Skin epidermis (tissue), 12 donors: ENCODE results near the gene ACOT7.

ENCODE experiments used
- H3K27ac ChIP-seq, 21 experiments: fragments of 200-600 bp; sonication (generic) in 11 of 21; one replicate each; pipeline ENCODE4 v1.5.0; 2020; ENCODE audit warnings: mild to moderate bottlenecking in 3 of 21, inconsistent platforms in 2 of 21, moderate library complexity in 2 of 21
- H3K4me3 ChIP-seq, 7 experiments: fragments of 200-600 bp; sonication (generic) in 2 of 7; one replicate each; pipeline ENCODE4 v1.5.0; 2020; ENCODE audit warnings: inconsistent platforms in 2 of 7, mild to moderate bottlenecking in 2 of 7, moderate library complexity in 1 of 7

ACOT7 gene

DNA sequence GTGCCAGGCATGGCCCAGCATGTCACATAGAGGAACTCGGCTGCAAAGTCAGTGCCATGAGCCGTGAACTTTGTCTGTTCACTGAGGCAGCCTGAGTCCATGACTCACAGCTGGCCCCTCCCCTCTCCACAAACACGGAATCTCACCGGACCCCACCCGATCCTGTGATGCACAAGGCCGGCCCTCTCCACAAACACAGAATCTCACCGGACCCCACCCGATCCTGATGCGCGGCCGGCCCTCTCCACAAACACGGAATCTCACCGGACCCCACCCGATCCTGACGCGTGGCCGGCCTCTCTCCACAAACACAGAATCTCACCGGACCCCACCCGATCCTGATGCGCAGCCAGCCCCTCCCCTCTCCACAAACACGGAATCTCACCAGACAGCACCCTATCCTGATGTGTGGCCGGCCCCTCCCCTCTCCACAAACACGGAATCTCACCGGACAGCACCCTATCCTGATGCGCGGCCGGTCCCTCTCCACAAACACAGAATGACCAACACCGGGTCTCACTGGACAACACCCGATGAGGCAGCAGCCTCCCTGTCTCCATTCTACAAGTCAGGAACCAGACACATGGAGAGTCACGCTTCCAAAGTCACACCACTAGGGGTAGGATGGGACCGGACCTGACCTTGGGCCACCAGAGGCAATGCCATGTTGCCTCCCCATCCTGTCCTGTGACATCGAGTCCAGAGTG, 93.1 kb downstream of the ACOT7 start:
- Histone ChIP-seq H3K4me3 (no peak overlapping the region), H3K27ac (peak overlapping the region in 1 of 21 experiments; percentile 46)

DNA sequence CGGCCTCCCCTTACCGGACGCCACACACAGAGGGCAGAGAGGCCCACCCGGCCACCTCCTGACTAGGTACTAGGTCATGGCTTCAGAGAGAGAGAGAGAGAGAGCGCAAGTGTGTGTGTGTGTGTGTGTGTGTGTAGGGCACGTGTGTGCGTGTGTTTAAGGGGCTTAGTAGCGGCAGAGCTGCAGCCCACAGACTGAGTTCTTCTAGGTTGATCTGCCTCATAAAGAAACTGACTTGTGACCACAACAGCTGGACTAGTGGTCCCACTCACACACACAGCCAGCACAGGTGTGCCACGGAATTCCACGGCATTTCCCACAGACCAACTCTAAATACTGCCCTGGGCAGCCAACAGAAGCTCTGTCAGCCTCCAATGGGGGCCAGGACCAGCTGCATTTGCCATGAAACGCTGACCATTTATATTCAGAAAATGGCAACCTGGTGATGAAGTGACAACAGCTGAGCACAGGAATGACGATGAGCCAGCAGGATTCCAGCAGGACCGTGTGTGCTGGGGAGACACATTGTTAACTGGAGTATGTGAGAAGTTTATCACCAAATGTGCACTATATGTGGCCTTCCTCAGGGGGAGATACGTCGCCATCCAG, 93.9 kb downstream of the ACOT7 start:
- Histone ChIP-seq H3K4me3 (no peak overlapping the region), H3K27ac (no peak overlapping the region)

DNA sequence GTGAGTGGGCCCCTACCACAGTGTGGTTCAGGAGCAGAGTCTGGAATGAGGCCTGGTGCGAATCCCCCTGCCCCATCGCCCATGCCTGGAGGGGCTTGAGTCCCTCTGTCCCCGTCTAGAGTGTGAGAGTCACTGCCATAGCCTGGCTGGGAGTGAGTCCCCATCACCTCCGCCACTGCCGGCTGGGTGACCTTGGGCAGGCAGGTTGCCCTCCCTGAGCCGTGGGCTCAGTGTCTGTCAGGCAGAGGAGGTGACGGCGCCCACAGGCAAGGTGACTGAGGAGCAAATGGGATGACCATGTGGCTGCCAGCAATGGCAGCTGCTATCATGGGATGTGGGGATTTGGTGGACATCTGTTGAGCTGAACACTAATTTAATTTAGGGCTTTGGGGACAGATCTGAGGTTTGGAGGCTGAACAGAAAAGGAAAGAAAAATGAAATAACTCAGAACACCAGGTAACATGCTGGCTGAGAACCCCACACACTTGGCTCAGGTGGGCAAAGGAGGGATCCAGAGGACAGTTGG, 94.6 kb downstream of the ACOT7 start:
- Histone ChIP-seq H3K27ac (no peak overlapping the region), H3K4me3 (no peak overlapping the region)

DNA sequence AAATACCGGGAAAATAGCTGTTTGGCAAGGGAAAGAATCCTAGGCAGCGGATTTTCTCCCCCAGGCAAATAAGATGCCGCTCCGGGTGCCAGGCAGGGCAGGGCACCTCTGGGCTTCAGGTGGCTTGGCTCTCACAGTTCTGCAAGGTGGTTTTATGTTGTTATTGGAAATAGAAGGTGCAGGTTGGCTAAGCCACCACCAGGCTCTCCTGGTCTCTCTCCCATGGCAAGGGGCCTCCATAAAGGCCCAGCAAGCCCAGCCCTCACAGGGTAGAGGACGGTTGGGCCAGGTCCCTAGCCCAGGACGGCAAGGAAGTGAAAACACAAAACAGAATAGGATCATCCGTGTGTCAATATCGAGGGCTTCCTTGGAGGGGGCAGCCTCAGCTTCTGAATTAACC, 95.0 kb downstream of the ACOT7 start:
- H3K4me3 ChIP-seq = no peak overlapping the region
- H3K27ac ChIP-seq = no peak overlapping the region

DNA sequence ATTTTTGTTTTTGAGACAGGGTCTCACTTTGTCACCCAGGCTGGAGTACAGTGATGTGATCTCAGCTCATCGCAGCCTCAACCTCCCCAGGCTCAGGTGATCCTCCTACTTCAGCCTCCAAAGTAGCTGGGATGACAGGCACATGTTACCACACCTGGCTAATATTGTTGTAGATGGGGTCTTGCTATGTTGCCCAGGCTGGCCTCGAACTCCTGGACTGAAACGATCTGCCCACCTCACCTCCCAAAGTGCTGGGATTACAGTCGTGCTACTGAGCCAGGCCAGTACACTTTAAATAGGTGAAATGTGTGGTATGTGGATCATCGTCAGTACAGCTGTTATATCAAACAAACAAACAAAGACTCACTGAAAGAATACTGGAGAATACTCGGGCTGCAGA, 97.7 kb downstream of the ACOT7 start:
- Histone ChIP-seq H3K27ac (no peak overlapping the region), H3K4me3 (no peak overlapping the region)

GRCh38 chr1:6294890-6295556, 98.5 kb downstream of the ACOT7 start:
- no peak overlapping the region for H3K27ac ChIP-seq
- H3K4me3 ChIP-seq = no peak overlapping the region

DNA sequence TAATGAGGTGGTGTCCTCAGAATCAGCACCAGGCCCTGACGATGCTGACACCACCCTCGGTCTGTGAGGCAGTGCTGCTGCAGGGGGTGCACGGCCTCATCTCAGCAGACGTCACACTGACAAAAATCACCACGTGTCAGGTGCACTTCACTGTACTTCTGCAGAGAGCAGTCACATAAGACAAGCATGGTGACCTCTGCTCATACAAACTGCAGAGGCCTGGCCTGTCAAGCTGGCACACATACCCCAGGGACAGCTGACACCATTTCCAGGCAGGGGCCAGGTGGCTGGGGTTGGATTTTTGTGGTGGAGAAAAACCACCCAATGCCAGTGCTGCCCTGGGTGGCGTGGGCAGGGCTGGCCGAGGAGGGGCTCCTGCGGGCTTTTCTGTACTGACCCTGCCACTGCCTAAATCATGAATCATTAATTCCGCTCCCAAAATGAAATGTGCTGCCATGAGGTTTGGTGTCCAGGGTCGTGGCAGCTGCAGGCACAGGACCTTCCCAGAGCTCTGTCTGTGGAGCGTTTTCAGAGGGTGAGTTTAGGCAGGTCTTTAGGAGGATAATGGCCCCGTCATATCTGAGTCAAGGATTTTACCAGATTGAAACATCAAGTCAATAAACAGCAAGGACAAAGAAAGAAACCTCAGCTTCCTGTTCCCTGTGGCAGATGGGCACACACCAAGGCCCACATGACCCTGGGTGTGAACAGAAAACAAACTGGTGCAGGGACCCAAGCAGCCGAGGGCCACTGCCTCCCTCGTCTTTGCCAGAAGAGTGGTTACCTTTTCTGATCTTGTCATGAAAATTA, 99.3 kb downstream of the ACOT7 start:
- Histone ChIP-seq H3K4me3 (no peak overlapping the region), H3K27ac (peak overlapping the region in 2 of 21 experiments; percentile 16 to 18)

DNA sequence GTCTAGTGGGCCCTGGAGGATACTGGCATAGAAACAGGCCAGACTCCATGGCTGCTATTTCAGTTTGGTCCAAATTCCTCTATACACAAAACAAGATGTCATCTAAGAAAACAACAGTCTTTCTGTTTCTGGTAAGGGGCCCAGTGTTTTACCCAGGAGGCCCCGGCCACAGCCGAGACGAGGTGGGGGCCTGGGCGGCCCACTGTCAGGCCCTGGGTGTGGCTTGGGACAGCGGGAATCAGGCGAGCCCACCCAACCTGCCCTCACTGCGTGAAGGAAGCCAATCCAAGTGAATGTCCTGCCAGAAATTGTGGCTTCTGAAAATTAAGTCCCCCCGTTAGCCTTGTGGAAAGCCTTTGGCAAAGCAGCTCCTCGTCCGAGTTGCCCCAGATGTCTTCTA, 101.5 kb downstream of the ACOT7 start:
- Histone ChIP-seq H3K4me3 (no peak overlapping the region), H3K27ac (peak overlapping the region in 11 of 21 experiments; percentile 14 to 87 (median 73))

- H3K4me3 ChIP-seq = no peak overlapping the region
- peak overlapping the region in 9 of 21 experiments; percentile 45 to 87 (median 80) for H3K27ac ChIP-seq
Observed at GRCh38 chr1:6288665-6289064, 104.9 kb downstream of the ACOT7 start.

DNA sequence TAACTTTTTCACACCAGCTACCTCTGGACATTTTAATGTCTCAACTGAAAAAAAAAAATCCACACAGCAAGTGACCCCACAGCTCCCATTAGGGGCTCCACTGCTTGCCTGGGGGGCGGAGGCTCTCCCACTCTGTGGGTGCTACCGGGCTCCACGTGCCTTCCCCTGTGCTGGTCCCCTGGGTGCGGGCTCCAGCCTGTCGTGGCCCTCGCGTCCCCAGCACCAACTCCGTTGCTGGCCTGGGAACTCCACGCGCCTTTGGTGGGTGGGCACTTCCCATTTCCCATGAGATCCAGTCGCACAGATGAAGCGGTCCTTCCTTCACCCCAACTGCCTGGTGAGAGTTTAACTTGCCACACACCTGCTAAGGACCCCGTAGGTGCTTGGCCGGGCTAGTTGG, 105.5 kb downstream of the ACOT7 start:
- peak overlapping the region in 9 of 21 experiments; percentile 9 to 87 (median 80) for H3K27ac ChIP-seq
- no peak overlapping the region for H3K4me3 ChIP-seq

GRCh38 chr1:6287431-6287886, 106.1 kb downstream of the ACOT7 start:
- Histone ChIP-seq H3K4me3 (no peak overlapping the region), H3K27ac (peak overlapping the region in 8 of 21 experiments; percentile 9 to 87 (median 72))

DNA sequence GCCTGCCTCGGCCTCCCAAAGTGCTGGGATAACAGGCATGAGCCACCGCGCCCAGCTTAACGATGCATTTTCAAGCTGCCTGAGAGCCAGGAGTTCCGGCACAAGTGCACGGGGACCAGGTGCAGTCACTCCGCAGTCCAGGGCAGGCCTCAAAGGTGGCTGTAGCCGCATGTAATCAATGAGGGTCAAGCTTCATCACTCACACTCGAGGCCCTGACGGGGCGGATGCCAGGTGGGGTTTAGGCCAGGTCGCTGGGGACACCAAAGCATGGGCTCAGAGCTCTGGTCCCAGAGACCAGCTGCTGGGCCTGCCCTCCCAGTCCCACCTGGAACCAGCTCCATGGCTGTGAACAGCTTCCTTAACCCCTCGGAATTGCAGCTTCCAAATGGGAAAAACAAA, 106.5 kb downstream of the ACOT7 start:
- no peak overlapping the region for H3K4me3 ChIP-seq
- H3K27ac ChIP-seq = peak overlapping the region in 5 of 21 experiments; percentile 9 to 61 (median 38)

- no peak overlapping the region for H3K27ac ChIP-seq
- H3K4me3 ChIP-seq = no peak overlapping the region
Observed at GRCh38 chr1:6286266-6286665, 107.3 kb downstream of the ACOT7 start.

GRCh38 chr1:6285336-6285735, 108.2 kb downstream of the ACOT7 start:
- no peak overlapping the region for H3K27ac ChIP-seq
- H3K4me3 ChIP-seq = no peak overlapping the region

- no peak overlapping the region for H3K4me3 ChIP-seq
- H3K27ac ChIP-seq = peak overlapping the region in 1 of 21 experiments; percentile 6
Observed at GRCh38 chr1:6282577-6283270, 110.8 kb downstream of the ACOT7 start.

DNA sequence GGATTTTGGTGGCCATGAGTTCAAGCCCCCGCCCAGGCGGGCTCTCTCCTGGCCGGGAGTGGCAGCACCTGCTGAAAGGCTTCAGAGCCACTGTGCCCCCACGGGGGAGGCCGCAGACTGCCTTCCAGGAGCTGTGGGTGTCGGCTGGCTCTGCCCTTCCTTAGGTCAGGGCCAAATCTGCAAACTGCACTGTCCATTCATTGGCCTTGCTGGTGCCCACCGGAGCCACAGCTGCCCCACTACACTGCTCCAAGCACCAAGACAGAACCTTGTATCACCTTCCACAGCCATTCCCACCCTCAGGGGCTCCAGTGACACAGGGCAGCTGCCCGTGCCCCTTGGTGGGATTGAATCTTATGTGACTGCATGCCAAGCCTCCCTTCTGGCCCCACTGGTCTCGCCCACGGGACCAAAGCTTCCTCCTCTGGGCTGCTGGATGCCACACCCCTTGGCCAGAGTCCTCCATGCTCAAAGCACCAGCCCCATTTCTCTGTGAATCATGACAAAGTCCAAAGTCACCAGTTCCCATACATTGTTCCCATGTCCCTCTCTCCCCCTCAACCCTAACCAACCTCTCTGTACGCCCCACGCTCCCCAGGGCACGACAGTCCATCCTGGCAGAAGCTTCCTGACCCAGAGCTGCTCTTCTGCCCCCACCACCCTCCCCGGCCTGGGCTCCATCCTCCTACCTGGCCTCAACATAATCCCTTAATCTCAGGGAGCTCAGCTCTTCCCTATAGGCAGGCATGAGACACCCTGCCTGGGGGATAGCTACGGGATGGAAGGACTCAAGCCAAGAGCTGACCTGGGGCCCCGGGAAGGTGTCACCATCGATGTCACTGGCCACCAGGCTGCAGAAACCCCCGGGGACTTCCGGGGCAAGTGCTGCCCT, 111.8 kb downstream of the ACOT7 start:
- Histone ChIP-seq H3K4me3 (no peak overlapping the region), H3K27ac (peak overlapping the region in 3 of 21 experiments; percentile 6 to 29 (median 24))

GRCh38 chr1:6280761-6281451, 112.7 kb downstream of the ACOT7 start:
- peak overlapping the region in 2 of 21 experiments; percentile 24 to 29 for H3K27ac ChIP-seq

More at GRCh38 chr1:6280761-6281451, 112.7 kb downstream of the ACOT7 start:
- H3K4me3 ChIP-seq = no peak overlapping the region
